ENCODE data around the gene PASK.

GRCh38 chr2:241068942-241069810 lies 80.1 kb downstream of the PASK start:
- no peak for TF ChIP-seq CTCF (IDR thresholded peaks at IDR 0.05)
- no peak for TF ChIP-seq TCF7L2 (IDR thresholded peaks at IDR 0.05; ENCODE audit: low read depth, low read length)
- TF ChIP-seq POLR2AphosphoS5 (IDR thresholded peaks at IDR 0.05; ENCODE audit: low read depth, low read length): no peak
